ENCODE results near the gene ZBTB7C.
A peak's percentile ranks its signal among the peaks of the same experiment; 100 is the strongest.

The ZBTB7C gene

DNA sequence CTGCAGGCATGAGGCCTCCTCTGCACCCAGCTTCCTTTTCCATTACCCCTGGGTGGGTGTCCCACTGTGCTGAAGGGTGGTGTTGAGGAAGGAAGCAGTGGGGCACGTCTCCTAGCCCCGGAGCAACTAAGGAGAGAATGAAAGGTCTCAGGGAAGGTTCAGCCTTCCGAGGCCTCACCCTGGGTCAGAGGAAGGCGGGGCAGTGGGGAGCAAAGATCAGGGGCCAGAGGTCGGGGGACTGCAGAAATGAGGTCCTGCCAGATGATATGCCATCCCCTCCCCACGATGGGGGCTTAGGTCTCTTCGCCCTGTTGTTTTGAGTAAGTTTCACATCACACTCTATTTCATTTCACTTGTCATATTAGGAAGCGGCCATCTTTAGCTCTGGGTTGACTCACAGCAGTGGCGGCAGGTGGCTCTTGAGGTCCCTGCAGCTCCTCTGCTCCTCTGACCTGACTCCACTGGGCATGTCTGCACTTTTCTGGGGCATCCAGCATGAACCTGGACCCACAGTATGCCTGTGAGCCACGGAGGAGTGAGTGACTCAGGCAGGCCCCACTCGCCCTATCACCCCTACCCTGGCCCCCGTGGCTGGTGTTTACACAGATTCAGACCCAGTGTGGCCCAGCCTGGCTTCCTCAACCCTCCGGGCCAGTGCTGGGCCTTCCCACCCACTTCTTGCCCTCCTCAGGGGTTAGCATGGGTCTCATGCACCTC lies 325.0 kb downstream of the ZBTB7C start:
- 90 to 92% methylated on average over 11 of the region's 13 CpGs for WGBS, 2 experiments (ENCODE audit: insufficient coverage in 2 of 2)
- Histone ChIP-seq H3K9me3 (ENCODE audit: control insufficient read depth, low read length) (no peaks in the 10 kb centered on the region), H3K27ac (ENCODE audit: low read depth, low read length, severe bottlenecking) (no peak overlapping the region), H3K4me1 (ENCODE audit: control insufficient read depth, insufficient read depth, low read length, poor library complexity, severe bottlenecking) (no peaks in the 10 kb centered on the region), H3K36me3 (ENCODE audit: control insufficient read depth, insufficient read depth, low read length) (no peaks in the 10 kb centered on the region), H3K4me3 (ENCODE audit: extremely low read depth, insufficient read depth, low read length, poor library complexity, severe bottlenecking) (no peak overlapping the region)

DNA sequence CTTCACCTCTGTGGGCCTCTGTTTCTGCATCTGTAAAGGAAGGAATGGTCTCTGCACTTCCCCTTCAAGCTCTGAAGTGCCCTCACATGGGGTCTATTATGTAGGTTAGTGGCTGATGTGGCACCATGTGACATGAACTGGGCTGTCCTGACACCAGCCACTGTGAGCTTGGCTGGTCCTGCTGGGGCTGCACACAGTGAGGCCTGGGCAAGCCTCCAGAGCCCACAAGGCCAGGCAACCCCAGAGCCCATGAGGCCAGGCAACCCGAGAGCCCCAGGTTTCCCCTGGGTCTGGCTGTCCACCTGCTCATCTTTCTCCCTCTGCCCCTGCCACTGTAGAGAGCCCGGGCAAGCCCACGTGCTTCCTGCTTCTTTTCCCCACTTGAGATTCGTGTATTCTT lies 328.6 kb downstream of the ZBTB7C start:
- WGBS, 2 experiments (ENCODE audit: insufficient coverage in 2 of 2), result 29 to 53% methylated on average over 1 to 4 of the region's 4 CpGs
- Histone ChIP-seq H3K36me3 (ENCODE audit: control insufficient read depth, insufficient read depth, low read length) (no peaks in the 10 kb centered on the region), H3K27ac (ENCODE audit: low read depth, low read length, severe bottlenecking) (no peak overlapping the region), H3K9me3 (ENCODE audit: control insufficient read depth, low read length) (no peaks in the 10 kb centered on the region), H3K4me3 (ENCODE audit: extremely low read depth, insufficient read depth, low read length, poor library complexity, severe bottlenecking) (no peak overlapping the region), H3K4me1 (ENCODE audit: control insufficient read depth, insufficient read depth, low read length, poor library complexity, severe bottlenecking) (no peaks in the 10 kb centered on the region)

DNA sequence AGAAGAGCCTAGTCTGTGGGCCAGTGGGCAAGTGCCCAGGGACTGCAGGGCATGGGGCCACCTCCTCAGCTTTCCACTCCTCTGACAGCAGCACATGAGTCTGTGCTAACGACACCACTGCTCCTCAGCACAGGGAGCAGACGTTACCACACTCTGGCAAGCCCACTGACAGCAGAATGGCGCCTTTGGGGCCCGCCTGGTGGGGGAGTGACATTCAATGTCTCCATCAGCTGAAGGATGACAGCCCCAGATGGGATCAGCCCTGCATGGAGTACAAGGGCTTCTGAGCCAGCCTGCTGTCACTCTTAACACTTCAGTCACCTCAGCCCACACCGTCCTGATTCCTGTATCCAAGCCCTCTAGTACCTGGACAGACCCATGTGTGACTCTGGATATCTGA lies 329.3 kb downstream of the ZBTB7C start:
- no peak overlapping the region for H3K4me3 ChIP-seq (ENCODE audit: extremely low read depth, insufficient read depth, low read length, poor library complexity, severe bottlenecking)
- H3K9me3 ChIP-seq (ENCODE audit: control insufficient read depth, low read length), result no peaks in the 10 kb centered on the region
- H3K27ac ChIP-seq (ENCODE audit: low read depth, low read length, severe bottlenecking), result no peak overlapping the region
- no peaks in the 10 kb centered on the region for H3K36me3 ChIP-seq (ENCODE audit: control insufficient read depth, insufficient read depth, low read length)
- no peaks in the 10 kb centered on the region for H3K4me1 ChIP-seq (ENCODE audit: control insufficient read depth, insufficient read depth, low read length, poor library complexity, severe bottlenecking)
- WGBS, 2 experiments (ENCODE audit: insufficient coverage in 2 of 2), result 83 to 84% methylated on average over 3 to 5 of the region's 5 CpGs

DNA sequence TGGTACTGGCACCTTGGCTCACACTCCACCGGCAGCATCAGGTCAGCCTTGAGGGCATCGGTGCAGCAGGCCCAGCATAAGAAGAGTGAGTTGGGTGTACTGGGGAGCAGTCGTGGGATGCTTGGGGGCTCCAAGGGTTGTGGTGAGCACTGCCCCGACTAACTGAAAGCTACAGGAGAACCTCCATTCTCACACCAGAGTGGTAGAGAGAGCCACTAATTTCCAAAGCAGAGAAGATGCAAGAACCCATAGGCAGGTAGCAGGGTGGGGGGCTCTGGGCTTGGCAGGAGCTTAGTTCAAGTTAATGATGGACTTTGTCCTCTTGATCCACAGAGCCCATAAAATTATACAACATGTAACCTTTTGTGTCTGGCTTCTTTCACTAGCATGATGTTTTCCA lies 330.7 kb downstream of the ZBTB7C start:
- Histone ChIP-seq H3K9me3 (ENCODE audit: control insufficient read depth, low read length) (no peaks in the 10 kb centered on the region), H3K4me1 (ENCODE audit: control insufficient read depth, insufficient read depth, low read length, poor library complexity, severe bottlenecking) (peaks cover 2% of the 10 kb centered on the region), H3K27ac (ENCODE audit: low read depth, low read length, severe bottlenecking) (no peak overlapping the region), H3K4me3 (ENCODE audit: extremely low read depth, insufficient read depth, low read length, poor library complexity, severe bottlenecking) (no peak overlapping the region), H3K36me3 (ENCODE audit: control insufficient read depth, insufficient read depth, low read length) (no peaks in the 10 kb centered on the region)
- 88% methylated on average over 3 of the region's 4 CpGs; no CpG with 5 or more reads in 1 of the 2 experiments for WGBS, 2 experiments (ENCODE audit: insufficient coverage in 2 of 2)

DNA sequence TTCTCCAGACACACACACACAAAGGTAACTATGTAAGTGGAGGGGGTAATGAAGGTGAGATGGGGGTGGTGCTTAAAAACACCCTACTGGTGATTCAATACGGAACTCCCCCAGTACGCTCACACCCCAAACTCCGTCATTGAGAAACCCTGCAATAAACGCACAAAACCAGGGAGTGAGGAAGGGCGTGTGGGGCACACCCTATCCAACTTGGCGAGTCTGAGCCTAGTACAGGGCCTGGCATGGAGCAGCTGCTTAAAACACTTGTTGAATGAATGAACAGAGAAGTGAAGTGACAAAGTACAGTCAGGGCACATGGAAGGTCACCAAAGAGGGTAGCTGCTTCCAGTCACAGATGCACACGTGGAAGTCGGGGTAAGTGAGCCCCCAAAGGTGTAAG lies 331.9 kb downstream of the ZBTB7C start:
- Histone ChIP-seq H3K9me3 (ENCODE audit: control insufficient read depth, low read length) (no peaks in the 10 kb centered on the region), H3K4me1 (ENCODE audit: control insufficient read depth, insufficient read depth, low read length, poor library complexity, severe bottlenecking) (peaks cover 12% of the 10 kb centered on the region), H3K4me3 (ENCODE audit: extremely low read depth, insufficient read depth, low read length, poor library complexity, severe bottlenecking) (no peak overlapping the region), H3K27ac (ENCODE audit: low read depth, low read length, severe bottlenecking) (no peak overlapping the region), H3K36me3 (ENCODE audit: control insufficient read depth, insufficient read depth, low read length) (no peaks in the 10 kb centered on the region)
- 89 to 91% methylated on average over 8 of the region's 8 CpGs for WGBS, 2 experiments (ENCODE audit: insufficient coverage in 2 of 2)

DNA sequence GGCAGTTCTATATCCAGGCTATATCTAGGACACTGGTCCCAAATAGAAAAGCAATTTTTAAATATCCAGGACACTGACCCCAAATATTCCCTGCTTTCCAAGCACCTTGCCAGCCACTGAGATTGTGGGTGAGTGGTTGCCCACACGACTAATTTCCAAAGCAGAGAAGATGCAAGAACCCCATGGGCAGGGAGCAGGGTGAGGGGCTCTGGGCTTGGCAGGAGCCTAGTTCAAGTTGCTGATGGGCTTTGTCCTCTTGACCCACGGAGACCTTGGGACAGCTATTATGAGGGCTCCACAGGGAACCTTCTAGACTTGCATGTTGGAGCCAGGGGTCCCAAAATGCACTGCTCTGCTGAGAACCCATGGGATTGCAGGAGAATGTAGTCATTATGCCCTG lies 332.7 kb downstream of the ZBTB7C start:
- no peak overlapping the region for H3K27ac ChIP-seq (ENCODE audit: low read depth, low read length, severe bottlenecking)
- no peak overlapping the region for H3K4me3 ChIP-seq (ENCODE audit: extremely low read depth, insufficient read depth, low read length, poor library complexity, severe bottlenecking)
- 67 to 75% methylated on average over 1 to 2 of the region's 2 CpGs for WGBS, 2 experiments (ENCODE audit: insufficient coverage in 2 of 2)
- H3K9me3 ChIP-seq (ENCODE audit: control insufficient read depth, low read length), result no peaks in the 10 kb centered on the region
- no peaks in the 10 kb centered on the region for H3K36me3 ChIP-seq (ENCODE audit: control insufficient read depth, insufficient read depth, low read length)
- H3K4me1 ChIP-seq (ENCODE audit: control insufficient read depth, insufficient read depth, low read length, poor library complexity, severe bottlenecking), result peaks cover 12% of the 10 kb centered on the region

DNA sequence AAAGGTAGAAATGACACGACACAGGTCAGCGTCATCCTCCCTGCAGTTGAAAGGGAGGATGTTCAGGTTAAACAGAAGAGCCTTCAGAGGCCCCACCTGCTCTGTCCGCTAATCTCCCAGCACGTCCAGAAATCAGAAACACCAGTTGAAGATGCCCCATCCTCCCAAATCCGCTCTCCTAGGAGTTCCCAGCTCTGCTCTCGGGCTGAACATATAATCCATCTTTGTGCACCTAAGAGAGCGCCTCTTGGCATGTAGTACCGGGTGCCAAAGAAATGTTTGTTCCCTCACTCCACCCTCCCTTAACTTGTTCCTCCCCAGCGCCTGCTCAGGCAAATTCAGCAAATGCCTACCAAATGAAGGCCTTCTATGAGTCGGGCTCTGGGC lies 333.5 kb downstream of the ZBTB7C start:
- H3K9me3 ChIP-seq (ENCODE audit: control insufficient read depth, low read length), result no peaks in the 10 kb centered on the region
- H3K4me1 ChIP-seq (ENCODE audit: control insufficient read depth, insufficient read depth, low read length, poor library complexity, severe bottlenecking), result peaks cover 12% of the 10 kb centered on the region
- H3K27ac ChIP-seq (ENCODE audit: low read depth, low read length, severe bottlenecking), result no peak overlapping the region
- no peak overlapping the region for H3K4me3 ChIP-seq (ENCODE audit: extremely low read depth, insufficient read depth, low read length, poor library complexity, severe bottlenecking)
- 88 to 92% methylated on average over 8 to 9 of the region's 10 CpGs for WGBS, 2 experiments (ENCODE audit: insufficient coverage in 2 of 2)
- no peaks in the 10 kb centered on the region for H3K36me3 ChIP-seq (ENCODE audit: control insufficient read depth, insufficient read depth, low read length)

DNA sequence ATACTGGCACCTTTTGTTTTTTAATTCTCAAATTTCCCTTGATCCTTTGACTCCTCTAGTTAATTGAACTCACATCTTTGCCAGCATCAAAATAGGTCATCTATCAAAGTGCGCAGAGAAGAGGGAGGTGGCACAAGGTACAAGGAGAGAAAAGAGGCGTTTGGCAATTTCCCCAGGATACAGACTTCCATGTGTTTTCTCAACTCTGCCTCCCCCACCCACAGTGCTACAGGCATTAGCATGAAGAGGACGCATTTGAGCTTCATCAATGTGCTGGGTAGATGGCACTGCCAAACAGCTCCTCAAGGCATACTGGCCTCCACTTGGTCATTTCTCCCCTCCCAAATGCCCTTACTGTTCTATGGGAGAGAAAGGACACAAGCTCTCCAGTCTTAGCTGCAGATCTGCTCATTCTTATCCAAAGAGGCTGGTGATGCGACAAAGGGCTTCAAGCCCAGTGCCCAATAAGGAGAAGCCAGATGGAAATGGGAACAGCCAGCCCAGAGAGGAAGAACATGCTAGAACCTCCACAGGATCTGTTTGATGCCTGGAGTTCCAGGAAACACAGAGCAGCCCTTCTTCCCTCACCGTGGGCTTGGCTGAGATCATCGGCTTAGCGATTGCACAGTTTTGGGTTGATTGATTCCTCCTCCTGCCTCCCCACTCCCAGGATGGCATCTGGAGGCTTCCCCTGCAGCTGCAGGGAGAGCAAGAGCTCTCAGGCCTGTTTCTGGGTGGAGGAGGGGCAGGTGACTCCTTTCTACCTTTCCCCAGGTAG lies 334.1 kb downstream of the ZBTB7C start:
- 90 to 100% methylated on average over 1 to 4 of the region's 7 CpGs for WGBS, 2 experiments (ENCODE audit: insufficient coverage in 2 of 2)
- H3K4me1 ChIP-seq (ENCODE audit: control insufficient read depth, insufficient read depth, low read length, poor library complexity, severe bottlenecking), result peaks cover 12% of the 10 kb centered on the region

DNA sequence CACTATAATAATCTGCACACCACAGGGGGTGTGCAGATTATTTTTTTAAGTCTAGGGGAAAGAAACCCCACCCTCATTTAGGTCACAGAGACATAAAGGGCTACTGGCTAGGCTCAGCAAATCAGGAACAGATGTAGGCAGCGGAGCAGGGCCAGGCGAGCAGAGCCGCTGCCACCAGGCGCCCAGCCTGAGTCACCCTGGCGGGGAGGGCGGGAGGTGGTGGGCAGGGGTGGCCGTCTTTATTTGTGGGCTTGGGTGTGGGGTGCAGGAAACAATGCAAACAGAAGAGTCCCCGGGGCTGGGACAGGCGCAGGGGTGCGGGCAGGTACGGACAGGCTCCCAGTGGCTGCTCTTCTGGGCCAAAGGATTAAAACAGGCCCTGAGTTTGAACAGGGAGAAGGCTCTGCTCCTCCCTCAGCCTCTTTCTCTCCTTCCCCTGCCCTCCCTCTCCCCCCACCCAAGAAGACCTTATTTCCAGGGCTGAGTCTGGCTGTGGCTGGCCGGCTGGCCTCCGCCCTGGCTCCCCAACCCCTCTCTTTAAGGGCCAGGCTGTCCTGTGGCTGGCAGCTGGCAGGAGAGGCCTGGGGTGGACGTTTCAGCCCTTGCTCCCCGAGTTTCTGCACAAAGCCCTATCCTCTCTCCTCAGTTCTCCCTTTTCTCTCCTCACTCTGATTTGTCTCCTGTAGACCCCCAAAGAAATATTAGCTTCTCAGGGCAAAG lies 335.8 kb downstream of the ZBTB7C start:
- H3K9me3 ChIP-seq (ENCODE audit: control insufficient read depth, low read length), result no peaks in the 10 kb centered on the region
- no peak overlapping the region for H3K4me3 ChIP-seq (ENCODE audit: extremely low read depth, insufficient read depth, low read length, poor library complexity, severe bottlenecking)
- 85 to 89% methylated on average over 8 to 12 of the region's 15 CpGs for WGBS, 2 experiments (ENCODE audit: insufficient coverage in 2 of 2)
- H3K4me1 ChIP-seq (ENCODE audit: control insufficient read depth, insufficient read depth, low read length, poor library complexity, severe bottlenecking), result peaks cover 12% of the 10 kb centered on the region
- H3K36me3 ChIP-seq (ENCODE audit: control insufficient read depth, insufficient read depth, low read length), result no peaks in the 10 kb centered on the region
- H3K27ac ChIP-seq (ENCODE audit: low read depth, low read length, severe bottlenecking), result no peak overlapping the region

More for the DNA sequence above, 334.1 kb downstream of the ZBTB7C start:
- Histone ChIP-seq H3K36me3 (ENCODE audit: control insufficient read depth, insufficient read depth, low read length) (no peaks in the 10 kb centered on the region), H3K9me3 (ENCODE audit: control insufficient read depth, low read length) (no peaks in the 10 kb centered on the region), H3K27ac (ENCODE audit: low read depth, low read length, severe bottlenecking) (no peak overlapping the region), H3K4me3 (ENCODE audit: extremely low read depth, insufficient read depth, low read length, poor library complexity, severe bottlenecking) (no peak overlapping the region)

DNA sequence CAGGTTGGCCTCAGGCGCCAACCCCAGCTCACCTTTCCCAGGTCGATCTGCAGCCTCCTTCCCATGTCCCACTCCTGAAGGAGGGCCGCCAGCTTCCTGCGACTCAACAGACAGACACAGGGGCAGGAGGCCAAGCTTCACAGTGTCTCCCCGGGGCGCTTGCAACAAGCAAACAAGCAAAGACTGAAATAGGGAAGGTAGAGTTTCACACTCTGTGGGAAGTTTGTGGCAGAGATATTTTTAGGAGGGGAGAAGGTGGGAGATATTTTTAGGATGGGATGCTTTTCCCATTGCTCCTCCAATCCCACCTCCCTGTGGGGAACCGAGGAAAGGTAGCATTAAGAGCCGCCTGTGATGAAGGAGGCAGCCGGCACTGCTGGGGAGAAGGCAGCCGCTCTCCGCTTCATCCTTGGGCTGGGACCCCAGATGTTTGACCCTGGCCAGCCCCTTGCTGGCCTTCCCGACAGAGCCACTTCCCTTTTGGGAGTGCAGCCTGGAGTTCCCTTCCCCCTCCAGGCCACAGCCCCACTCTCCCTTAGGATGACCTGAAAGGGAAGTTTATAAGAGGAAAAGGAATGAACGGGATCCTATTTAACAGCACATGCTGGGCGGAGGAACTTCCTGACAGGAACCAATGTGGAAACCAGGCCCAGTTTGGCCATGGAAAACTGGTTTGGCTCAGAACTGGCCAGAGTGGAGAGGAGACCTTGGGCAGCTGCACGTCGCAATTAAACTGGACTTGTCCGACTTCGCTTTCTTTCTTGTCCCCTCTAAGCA lies 336.6 kb downstream of the ZBTB7C start:
- WGBS, 2 experiments (ENCODE audit: insufficient coverage in 2 of 2), result 75 to 86% methylated on average over 7 to 17 of the region's 18 CpGs
- peaks cover 12% of the 10 kb centered on the region for H3K4me1 ChIP-seq (ENCODE audit: control insufficient read depth, insufficient read depth, low read length, poor library complexity, severe bottlenecking)
- H3K36me3 ChIP-seq (ENCODE audit: control insufficient read depth, insufficient read depth, low read length), result no peaks in the 10 kb centered on the region
- peak overlapping the region; percentile 10 for H3K27ac ChIP-seq (ENCODE audit: low read depth, low read length, severe bottlenecking)
- no peak overlapping the region for H3K4me3 ChIP-seq (ENCODE audit: extremely low read depth, insufficient read depth, low read length, poor library complexity, severe bottlenecking)
- H3K9me3 ChIP-seq (ENCODE audit: control insufficient read depth, low read length), result no peaks in the 10 kb centered on the region

Measured in mesodermal cell (in vitro differentiated cells).